Smooth muscle cell (in vitro differentiated cells): ENCODE measurements around the gene CLEC7A. TPM values are rescaled to one million over a fixed set of nuclear protein-coding genes. Genes with fewer than 3 reads are reported as not detected.

Experiments used
- DNase-seq: peaks from one replicate; lab custom pipeline; 2025; ENCODE audit not compliant: unreplicated experiment; lab: John Stamatoyannopoulos, UW
- H2AFZ ChIP-seq: fragments of 200-600 bp; sonication (generic); 2 replicates; pipeline ENCODE4 v1.6.0; 2016; ENCODE audit warnings: antibody characterized with exemption, low read depth, mild to moderate bottlenecking
- H3F3A ChIP-seq: fragments of 200-600 bp; sonication (generic); 2 replicates; pipeline ENCODE4 v1.6.0; 2017; ENCODE audit warnings: antibody characterized with exemption, low read depth
- H3K27ac ChIP-seq: fragments of 200-600 bp; sonication (generic); 2 replicates; pipeline ENCODE4 v1.5.1; 2016; ENCODE audit warnings: low read depth, mild to moderate bottlenecking
- H3K27me3 ChIP-seq: fragments of 200-600 bp; sonication (generic); 2 replicates; pipeline ENCODE4 v1.6.1; 2016; ENCODE audit warnings: low read depth, mild to moderate bottlenecking
- H3K36me3 ChIP-seq: fragments of 200-600 bp; sonication (generic); 2 replicates; pipeline ENCODE4 v1.5.1; 2016; ENCODE audit warnings: low read depth
- H3K4me1 ChIP-seq: fragments of 200-600 bp; sonication (generic); 2 replicates; pipeline ENCODE4 v1.5.1; 2016; ENCODE audit warnings: low read depth
- H3K4me2 ChIP-seq: fragments of 200-600 bp; sonication (generic); 2 replicates; pipeline ENCODE4 v1.6.0; 2016; ENCODE audit warnings: mild to moderate bottlenecking
- H3K4me3 ChIP-seq: fragments of 200-600 bp; sonication (generic); 2 replicates; pipeline ENCODE4 v1.5.1; 2016; ENCODE audit warnings: mild to moderate bottlenecking
- H3K79me2 ChIP-seq: fragments of 200-600 bp; sonication (generic); 2 replicates; pipeline ENCODE4 v1.6.0; 2016; ENCODE audit warnings: low read depth, mild to moderate bottlenecking
- H3K9ac ChIP-seq: fragments of 200-600 bp; sonication (generic); 2 replicates; pipeline ENCODE4 v1.6.0; 2016; ENCODE audit warnings: low read depth
- H3K9me3 ChIP-seq: fragments of 200-600 bp; sonication (generic); replicated peaks from 2 replicates; pipeline ENCODE4 v1.5.1; 2016; ENCODE audit warnings: low read depth
- H4K20me1 ChIP-seq: fragments of 200-600 bp; sonication (generic); 2 replicates; pipeline ENCODE4 v1.6.0; 2016; ENCODE audit warnings: low read depth
- whole genome bisulfite sequencing: methylation state at CpG from one replicate; pipeline ENCODE4 v1.1.7; 2016; ENCODE audit warnings: low lambda C conversion rate; 5-methylcytosine and 5-hydroxymethylcytosine counted together
- polyA plus RNA-seq: library from polyadenylated mRNA; unstranded; fragments of >200 nt; fragmentation: Nextera tagmentation; extraction: Ambion mirVana; gene quantifications from 2 replicates; pipeline ENCODE4 v1.2.1, GENCODE V29; 2016
- total RNA-seq: library from RNA; depleted of rRNA; stranded (reverse); fragments of >200 nt; gene quantifications from 2 replicates; pipeline ENCODE4 v1.2.3, GENCODE V29; 2014
- TF ChIP-seq, protein P1 (sequence below): fragments of 200-600 bp; sonication (generic); IDR thresholded peaks from 2 replicates; pipeline ENCODE4 v1.5.1; 2017; ENCODE audit warnings: borderline replicate concordance, mild to moderate bottlenecking, antibody characterized with exemption; ENCODE audit not compliant: insufficient read depth, poor library complexity, severe bottlenecking

CLEC7A gene
- total and polyA plus RNA-seq, 2 experiments from 2014 or later: 0.27 TPM; not detected in 1

GRCh38 chr12:10135126-10135525, 5.1 kb upstream of the CLEC7A start:
- Histone ChIP-seq H3F3A (peaks cover 7% of the 10 kb centered on the region), H3K9ac (no peak overlapping the region)
- 99% methylated on average over 4 of the region's 4 CpGs for WGBS

DNA sequence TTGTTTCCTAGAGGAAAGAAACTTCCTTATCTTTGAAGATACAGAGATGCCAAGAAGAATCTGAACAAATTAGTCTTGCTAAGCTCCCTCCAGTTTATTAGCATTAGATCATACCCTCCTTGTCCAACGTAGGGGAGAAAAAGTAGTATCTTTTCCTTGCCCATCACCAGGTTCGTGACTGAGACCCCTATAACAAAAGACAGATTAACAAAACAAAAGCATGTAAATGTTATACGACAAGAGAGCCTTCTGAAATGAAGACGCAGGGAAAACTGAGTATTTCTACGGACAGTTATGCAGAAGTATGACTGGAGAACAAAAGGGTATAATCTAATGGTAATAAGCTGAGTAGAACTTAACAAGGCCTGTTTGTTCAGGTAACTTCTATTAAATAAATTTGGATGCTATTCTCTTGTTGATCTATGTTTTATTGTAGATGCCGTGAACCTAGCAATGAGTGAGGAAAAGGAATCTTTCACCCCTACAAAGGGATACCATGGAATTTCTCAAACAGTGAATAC, 2.9 kb upstream of the CLEC7A start:
- no peaks in the 10 kb centered on the region for H3K36me3 ChIP-seq
- TF ChIP-seq, protein P1, sequence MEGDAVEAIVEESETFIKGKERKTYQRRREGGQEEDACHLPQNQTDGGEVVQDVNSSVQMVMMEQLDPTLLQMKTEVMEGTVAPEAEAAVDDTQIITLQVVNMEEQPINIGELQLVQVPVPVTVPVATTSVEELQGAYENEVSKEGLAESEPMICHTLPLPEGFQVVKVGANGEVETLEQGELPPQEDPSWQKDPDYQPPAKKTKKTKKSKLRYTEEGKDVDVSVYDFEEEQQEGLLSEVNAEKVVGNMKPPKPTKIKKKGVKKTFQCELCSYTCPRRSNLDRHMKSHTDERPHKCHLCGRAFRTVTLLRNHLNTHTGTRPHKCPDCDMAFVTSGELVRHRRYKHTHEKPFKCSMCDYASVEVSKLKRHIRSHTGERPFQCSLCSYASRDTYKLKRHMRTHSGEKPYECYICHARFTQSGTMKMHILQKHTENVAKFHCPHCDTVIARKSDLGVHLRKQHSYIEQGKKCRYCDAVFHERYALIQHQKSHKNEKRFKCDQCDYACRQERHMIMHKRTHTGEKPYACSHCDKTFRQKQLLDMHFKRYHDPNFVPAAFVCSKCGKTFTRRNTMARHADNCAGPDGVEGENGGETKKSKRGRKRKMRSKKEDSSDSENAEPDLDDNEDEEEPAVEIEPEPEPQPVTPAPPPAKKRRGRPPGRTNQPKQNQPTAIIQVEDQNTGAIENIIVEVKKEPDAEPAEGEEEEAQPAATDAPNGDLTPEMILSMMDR: no peak
- 39% methylated on average over 6 of the region's 6 CpGs for WGBS
- H4K20me1 ChIP-seq: no peaks in the 10 kb centered on the region
- H3K27ac ChIP-seq: no peak overlapping the region
- H3K9me3 ChIP-seq: no peaks in the 10 kb centered on the region
- H3K79me2 ChIP-seq: no peaks in the 10 kb centered on the region
- peaks cover 7% of the 10 kb centered on the region for H3F3A ChIP-seq
- H3K4me2 ChIP-seq: no peak overlapping the region
- H3K4me1 ChIP-seq: no peaks in the 10 kb centered on the region
- no peak overlapping the region for H3K9ac ChIP-seq
- no peak overlapping the region for H2AFZ ChIP-seq
- H3K4me3 ChIP-seq: no peak overlapping the region
- peaks cover 10% of the 10 kb centered on the region for H3K27me3 ChIP-seq
- no peak for DNase-seq

More at GRCh38 chr12:10135126-10135525, 5.1 kb upstream of the CLEC7A start:
- Histone ChIP-seq H3K4me2 (no peak overlapping the region), H4K20me1 (no peaks in the 10 kb centered on the region), H3K27ac (no peak overlapping the region), H2AFZ (no peak overlapping the region), H3K4me1 (no peaks in the 10 kb centered on the region), H3K9me3 (no peaks in the 10 kb centered on the region), H3K4me3 (no peak overlapping the region), H3K36me3 (no peaks in the 10 kb centered on the region), H3K79me2 (no peaks in the 10 kb centered on the region), H3K27me3 (peaks cover 6% of the 10 kb centered on the region)
- no peak for DNase-seq
- TF ChIP-seq, protein P1: no peak

DNA sequence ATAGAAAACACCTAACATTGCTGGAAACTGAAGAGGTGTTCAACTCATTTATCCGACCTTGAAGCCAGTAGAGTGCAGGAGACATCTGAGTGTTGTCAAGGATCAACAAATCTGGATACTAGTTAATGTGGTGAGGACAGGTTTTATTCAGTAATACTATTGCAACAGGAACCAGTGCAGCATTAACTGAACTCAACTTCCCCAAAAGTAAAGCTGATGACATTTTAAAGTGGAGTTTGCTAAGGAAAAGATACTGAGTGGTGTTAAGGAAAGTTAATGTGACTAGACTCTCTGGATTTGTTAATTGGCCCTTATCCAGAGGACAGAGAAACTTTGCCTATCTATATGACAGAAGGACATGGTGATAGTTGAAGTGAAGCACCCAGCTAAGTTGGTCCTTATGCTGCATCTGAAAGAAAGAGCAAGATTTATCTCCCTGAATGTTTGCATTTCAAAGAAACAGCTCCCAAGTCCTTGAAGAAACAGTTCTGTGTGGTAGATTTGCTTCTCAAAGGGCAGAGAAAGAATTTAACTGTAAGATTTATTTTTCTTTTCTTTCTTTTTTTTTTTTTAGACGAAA, 1.2 kb upstream of the CLEC7A start:
- Histone ChIP-seq H3K36me3 (no peaks in the 10 kb centered on the region), H3K27ac (no peak overlapping the region), H3K9me3 (no peaks in the 10 kb centered on the region), H4K20me1 (no peaks in the 10 kb centered on the region), H3K27me3 (peaks cover 15% of the 10 kb centered on the region), H3K4me3 (no peak overlapping the region), H2AFZ (peak overlapping the region; percentile 9), H3K4me1 (no peaks in the 10 kb centered on the region), H3K79me2 (no peaks in the 10 kb centered on the region), H3K4me2 (no peak overlapping the region), H3K9ac (no peak overlapping the region), H3F3A (peaks cover 7% of the 10 kb centered on the region)
- WGBS: 41% methylated on average over 2 of the region's 2 CpGs
- TF ChIP-seq, protein P1: no peak
- DNase-seq: no peak

DNA sequence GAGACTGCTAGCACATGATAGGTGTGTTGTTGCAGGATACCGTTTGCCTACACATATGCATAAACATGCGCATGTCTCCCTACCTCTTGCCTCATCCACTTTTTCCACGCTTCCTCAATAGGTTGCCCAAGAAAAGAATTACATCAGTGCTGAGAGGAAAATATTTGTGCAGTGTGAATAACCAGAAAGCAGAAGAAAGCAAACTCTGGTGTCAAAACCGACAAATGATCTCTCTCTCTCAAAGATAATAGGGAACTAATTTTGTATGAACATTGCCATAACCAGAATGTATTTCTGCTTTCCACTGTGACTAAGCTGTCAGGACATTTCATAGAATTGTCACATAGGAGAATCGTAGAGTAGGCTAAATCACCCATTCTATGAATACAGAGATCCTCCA, 1.3 kb downstream of the CLEC7A start:
- no peak overlapping the region for H3K27ac ChIP-seq
- TF ChIP-seq, protein P1: no peak
- no peak overlapping the region for H2AFZ ChIP-seq
- no peaks in the 10 kb centered on the region for H3K4me1 ChIP-seq
- no peak overlapping the region for H3K4me2 ChIP-seq
- no peak for DNase-seq
- H3K79me2 ChIP-seq: no peaks in the 10 kb centered on the region
- no peaks in the 10 kb centered on the region for H4K20me1 ChIP-seq
- no peak overlapping the region for H3K9ac ChIP-seq
- no peaks in the 10 kb centered on the region for H3K36me3 ChIP-seq
- no peak overlapping the region for H3K4me3 ChIP-seq
- H3K27me3 ChIP-seq: peaks cover 22% of the 10 kb centered on the region
- WGBS: 84% methylated on average over 5 of the region's 5 CpGs
- peaks cover 7% of the 10 kb centered on the region for H3F3A ChIP-seq
- H3K9me3 ChIP-seq: no peaks in the 10 kb centered on the region
